HG03565 (cell line): ENCODE data around the gene GHRH.

Experiments used
- ATAC-seq: cut with Tn5 transposase; IDR thresholded peaks from one replicate; pipeline ENCODE4 v1.9.1; 2021; ENCODE audit warnings: mild to moderate bottlenecking, moderate library complexity; ENCODE audit not compliant: unreplicated experiment

GHRH gene

DNA sequence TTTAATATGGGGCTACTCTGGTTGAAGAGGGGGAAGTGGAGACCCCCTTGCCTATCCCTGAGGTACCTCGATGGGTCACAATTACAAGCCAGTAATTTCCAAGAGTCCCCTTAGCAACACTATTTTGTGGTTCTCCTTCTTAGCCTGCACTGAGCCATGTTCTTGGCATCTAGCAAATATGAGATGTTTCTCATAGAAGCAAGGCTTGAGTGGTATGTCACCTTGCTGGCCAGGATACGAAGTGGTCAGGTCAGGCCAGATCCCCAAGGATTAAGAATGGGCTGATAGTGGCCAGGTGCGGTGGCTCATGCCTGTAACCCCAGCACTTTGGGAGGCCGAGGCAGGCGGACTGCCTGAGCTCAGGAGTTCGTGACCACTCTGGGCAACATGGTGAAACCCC is 2.1 kb upstream of the GHRH start:
- no peak for ATAC-seq

DNA sequence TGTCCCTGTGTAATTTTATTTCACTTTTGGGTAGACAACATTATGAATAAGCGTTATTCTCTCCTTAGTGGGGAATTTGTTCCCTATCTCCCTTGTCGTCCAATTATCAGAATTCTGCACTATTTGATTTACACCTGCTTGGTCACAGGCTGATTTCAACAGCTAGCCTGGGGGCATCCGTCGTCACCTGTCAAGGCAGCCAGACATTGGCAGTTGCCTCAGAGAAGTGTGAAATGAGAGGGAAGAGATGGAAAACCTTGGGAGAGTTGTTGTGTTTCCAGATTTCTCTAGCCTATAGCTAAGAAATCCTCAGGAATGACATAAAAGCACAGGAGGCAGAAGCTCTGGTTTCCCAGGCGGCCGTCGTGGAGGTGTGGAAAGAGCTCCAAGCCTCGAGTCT is 891 bp upstream of the GHRH start:
- no peak for ATAC-seq

DNA sequence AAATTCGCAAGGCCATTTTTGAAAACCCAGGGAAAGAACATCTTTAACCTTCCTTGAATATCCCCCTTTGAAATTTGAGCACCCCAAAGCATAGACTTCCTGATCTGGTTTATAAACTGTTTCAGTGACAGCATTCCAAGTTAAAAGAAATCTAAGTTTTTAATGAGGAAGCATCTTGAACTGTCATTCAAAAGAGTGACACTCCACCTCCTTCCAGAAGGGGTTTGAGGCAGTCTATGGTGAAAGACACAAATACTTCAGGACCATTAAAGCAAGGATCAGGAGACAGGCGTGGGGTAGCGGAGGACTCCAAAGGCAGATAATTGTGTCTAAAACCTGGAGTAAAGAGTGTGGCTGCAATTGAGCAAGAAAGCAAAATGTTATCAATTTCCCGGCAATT is 691 bp downstream of the GHRH start:
- ATAC-seq = no peak

DNA sequence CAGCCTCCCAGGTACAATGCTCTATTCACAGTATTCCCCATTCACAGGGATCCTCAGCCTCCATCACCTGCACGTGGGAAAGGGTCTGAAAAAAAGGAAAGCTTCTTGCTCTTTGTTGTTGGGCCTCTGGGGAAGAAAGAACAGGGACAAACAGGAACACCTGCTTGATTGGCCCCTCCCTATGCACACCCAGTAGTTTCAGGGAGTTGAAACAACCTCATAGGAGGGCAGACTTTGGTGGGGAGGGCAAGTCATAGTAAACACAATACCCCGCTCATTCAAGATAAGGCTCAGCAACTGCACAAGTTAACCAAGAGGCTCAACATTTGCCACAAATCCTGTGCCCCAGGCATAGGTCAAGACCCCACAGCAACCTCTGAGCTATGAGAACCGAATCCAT is 1.7 kb downstream of the GHRH start:
- ATAC-seq = no peak

DNA sequence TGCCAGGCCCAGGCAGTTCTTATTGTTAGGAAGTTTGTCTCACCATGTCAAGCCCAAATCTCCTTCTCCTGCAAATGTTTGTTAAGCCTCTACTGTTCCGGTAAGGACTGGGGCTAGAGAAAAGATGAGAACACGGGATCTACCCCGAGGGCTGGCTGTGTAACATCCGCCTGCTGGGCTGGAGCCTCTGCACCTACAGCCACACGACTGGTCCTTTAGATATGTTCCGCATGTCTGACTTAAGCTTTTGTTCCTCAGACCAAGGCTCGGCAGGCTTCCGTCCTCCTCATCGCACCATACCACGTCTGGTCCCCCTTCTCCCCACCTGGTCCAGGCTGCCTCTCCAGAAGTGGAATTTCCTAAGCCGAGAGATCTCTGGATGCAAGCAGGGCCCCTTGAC is 2.6 kb downstream of the GHRH start:
- no peak for ATAC-seq

DNA sequence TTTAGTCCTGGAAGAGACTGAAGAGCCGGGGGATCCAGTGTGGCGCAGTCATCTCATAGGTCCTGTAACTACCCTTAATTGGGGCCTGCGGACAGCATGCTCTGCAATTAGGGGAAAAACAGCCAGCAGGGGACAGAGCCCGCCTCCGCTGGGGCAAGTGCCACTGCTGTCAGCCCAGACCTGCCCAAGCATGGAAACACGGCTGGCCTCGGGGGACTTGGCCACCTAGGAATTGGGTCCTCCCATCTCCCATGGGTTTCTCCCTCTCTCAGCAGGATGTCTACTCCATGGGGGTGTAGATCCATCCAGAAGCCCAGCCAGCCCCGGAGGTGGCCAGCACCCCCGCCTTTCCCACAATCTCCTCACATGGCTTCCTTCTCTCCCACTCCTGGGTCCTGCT is 3.6 kb downstream of the GHRH start:
- ATAC-seq = no peak

DNA sequence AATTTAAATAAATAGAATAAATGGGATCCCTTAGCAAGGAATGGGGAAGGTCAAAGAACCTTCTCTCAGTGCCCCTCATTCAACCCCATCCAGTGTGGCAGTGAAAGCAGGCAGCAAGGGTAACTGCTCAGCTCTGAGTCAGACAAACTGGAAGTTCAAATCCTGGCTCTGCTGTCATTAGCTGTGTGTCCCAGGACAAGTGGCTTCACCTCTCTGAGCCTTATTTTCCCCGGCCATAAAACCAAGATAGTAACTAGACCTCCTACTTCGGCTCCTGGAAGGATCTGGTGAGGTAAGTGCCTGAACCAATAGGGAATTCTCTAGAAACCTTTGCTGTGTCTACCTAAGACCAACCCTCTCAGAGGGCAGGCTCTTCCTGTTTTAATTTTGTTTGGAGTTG is 4.1 kb downstream of the GHRH start:
- ATAC-seq = no peak

DNA sequence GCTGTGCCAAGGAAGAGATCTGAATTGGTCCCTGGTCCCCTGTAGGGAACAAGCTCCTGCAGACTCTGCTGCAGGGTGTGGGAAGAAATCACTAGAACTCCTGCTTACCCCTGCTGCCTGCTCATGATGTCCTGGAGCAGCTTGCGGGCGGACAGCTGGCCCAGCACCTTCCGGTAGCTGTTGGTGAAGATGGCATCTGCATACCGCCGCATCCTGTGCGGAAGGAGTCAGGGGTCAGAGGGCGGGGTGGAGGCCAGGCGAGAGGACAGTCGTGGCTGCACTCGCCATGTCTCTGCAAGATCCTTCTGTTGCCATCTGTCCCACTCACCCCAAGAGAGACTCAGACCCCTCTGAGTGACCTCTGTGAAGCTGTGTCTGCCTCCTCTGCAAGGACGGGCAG is 5.3 kb downstream of the GHRH start:
- ATAC-seq = no peak

DNA sequence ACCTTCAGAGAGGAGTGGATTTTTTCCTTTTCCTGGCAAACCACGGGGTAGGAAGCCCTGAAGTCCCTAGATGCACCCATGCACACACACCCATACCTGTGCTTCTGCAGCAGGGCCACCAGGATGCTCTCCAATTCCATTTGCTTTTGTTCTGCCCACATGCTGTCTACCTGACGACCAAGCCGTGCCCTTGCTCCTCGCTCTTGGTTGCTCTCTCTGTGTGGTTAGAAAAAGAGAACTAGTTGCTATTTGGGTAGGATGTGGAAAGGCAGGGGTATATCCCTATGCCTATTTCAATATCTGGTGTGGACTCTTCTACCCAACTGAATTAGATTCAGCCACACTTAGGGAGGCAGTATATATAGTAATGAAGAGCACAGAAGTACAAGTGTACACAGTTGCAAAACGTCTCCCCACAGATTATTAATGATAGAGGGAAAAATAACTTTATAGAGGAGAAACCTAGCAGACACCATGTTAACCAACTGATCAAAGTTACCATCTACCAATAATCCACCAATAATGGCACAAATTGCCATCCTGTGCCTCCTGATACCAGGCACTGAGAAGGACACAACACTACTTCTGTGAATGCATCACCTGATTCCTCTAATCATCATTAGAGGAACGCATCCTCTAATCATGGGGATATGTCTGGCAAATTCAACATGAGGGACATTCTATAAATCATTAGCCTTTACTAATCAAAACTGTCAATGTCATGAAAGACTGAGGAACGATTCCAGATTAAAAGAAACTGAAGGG is 7.3 kb downstream of the GHRH start:
- no peak for ATAC-seq

DNA sequence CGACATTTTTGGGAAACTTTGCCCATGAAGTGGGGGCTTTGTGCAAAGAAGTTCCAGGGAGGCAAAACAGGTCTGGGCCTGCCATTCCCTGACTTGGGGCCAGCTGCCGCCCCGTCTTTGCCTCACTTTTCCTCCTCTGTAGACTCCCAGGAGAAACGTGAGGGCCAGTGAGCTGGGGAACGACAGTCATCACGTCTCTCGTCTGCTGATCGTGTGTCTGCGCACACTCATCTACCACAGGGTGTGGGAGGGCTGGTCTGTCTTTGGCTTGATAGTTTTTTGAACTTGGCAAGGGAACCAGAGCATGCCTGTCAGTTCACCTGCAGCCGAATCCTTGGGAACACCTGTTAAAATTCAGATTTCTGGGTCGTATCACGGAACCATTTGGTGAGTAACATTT is 8.5 kb downstream of the GHRH start:
- no peak for ATAC-seq

DNA sequence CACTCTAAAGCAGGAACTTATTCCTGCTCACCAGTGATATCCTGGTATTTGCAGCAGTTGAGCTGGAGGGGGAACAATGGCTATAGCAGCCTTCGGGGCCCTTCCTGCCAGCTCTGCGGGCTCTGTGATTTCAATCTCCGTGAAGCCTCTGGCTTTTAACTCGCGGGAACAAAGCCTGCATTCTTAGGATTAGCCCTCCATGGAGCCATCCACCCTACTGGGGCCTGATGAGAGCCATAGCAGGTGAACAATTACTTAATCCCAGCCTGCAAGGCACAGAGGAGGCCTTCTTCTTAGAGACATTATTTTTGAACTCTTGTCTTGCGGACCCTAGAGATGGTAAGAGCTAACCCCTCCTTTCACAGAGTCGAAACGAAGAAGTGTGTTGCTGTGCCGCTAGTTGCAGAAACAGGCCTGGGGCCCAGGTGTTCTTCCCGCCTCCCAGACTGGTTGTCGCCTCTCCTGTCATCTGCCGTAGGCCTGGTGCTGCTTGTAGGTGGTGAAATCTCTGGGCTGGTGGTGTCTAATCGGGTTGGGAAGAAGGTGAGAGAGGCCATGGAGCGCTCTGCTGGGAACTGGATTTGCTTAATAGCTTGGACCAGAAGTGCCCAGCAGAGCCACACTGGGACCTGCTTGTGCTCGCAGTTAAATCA is 9.7 kb downstream of the GHRH start:
- no peak for ATAC-seq

DNA sequence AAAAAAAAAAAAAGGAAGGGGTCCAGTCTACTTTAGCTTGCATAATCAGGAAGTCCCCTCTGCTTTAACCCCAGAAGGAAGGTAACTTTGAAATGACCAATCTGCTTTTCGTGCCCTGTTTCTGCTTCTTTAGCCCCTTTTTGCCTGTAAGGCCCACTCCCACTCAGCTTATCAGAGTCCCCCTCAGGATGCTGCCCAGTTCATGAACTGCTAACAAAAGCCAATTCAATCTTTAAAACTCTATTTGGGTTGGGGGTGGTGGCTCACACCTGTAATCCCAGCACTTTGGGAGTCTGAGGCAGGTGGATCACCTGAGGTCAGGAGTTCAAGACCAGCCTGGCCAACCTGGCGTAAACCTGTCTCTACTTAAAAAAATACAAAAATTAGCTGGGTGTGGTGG is 12.3 kb downstream of the GHRH start:
- no peak for ATAC-seq

DNA sequence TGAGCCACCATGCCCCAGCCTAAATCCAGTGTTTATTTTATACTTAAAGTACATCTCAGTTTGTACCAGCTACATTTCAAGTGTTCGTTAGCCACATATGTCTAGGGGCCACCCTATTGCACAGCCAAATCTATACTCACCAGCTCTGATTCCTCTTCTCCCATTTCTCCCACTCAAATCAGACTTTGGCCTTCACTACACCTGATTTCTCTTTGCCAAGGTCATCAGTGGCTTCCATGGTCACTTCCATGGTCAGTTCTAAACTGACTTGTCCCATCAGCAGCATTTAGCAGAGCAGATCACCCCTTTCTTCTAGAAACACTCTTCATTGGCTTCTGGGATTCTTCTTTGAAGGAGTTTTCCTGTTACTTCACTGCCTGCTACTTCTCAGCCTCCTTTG is 14.1 kb downstream of the GHRH start:
- ATAC-seq = no peak

DNA sequence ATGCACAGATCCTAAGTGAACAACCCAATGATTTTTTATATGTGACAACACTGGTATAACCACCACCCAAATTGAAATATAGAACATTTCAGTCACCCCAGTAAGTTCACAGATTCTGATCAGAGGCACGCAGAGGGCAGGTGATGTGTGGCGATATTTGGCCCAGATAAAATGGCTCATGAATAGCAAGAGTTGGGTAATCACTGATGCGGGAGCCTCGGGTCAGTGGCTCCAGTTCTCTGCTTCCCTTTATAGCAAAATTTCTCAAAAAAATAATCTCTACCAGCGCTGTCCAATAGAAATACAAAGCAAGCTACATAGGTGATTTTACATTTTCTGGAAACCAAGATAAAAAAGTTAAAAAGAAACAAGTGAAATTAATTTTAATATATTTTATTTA is 14.9 kb downstream of the GHRH start:
- ATAC-seq = no peak

DNA sequence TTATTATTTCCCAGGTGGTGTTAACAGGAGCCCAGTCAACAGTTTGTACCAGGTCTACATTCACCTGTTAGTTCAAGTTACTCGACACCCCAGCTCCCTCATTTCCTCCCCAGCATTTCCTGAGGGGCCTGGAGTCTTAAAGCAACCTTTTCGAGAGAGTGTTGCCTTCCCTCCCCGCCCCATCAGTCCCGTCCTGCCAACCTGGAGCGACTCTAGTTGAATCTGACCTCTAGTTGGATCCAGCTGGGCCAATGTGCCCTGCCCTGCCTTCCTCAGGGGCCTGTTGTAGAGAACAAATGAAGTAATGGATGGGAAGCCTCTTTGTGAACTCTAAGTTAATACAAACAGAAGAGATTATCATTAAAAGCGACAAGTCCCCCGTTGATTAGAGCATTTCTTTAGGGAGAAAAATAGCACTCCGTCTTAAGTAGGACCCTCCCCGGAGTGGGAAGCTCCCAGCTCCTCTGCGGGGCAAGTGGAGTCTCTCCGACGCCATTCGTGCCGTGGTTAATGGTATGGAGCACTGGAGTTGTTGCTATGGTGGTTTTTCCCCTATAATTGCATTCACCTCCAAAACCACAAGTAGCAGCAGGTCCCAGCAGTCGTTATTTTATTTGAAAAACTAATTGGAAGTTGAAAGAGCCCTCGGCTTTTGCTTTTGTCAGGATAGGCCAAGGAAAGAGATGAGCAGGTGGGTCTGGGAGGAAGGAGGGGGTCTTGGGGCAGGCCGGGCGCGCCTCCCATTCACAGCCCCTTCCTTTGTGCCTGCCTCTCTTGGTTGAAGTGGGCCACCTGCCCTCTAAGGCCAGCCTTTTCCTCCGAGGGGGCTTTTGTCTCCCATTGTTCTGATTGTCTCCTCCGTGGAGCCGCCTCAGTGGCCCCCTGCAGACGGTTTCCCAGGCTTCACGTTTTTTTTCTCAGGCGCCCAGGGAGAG is 16.1 kb downstream of the GHRH start:
- ATAC-seq = no peak

DNA sequence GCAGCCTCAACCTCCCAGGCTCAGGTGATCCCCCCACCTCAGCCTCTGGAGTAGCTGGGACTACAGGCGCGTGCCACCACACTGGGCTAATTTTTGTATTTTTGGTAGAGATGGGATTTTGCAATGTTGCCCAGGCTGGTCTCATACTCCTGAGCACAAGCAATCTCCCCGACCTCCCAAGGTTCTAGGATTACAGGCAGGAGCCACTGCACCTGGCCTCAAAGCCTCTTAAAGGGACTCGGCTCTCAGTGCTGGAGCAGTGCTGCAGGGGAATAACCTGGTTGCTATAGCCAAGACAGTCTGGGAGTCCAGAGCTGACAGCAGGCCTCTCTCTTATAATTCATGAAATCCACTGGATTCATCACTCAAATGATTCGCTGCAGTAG is 17.0 kb downstream of the GHRH start:
- ATAC-seq = no peak

DNA sequence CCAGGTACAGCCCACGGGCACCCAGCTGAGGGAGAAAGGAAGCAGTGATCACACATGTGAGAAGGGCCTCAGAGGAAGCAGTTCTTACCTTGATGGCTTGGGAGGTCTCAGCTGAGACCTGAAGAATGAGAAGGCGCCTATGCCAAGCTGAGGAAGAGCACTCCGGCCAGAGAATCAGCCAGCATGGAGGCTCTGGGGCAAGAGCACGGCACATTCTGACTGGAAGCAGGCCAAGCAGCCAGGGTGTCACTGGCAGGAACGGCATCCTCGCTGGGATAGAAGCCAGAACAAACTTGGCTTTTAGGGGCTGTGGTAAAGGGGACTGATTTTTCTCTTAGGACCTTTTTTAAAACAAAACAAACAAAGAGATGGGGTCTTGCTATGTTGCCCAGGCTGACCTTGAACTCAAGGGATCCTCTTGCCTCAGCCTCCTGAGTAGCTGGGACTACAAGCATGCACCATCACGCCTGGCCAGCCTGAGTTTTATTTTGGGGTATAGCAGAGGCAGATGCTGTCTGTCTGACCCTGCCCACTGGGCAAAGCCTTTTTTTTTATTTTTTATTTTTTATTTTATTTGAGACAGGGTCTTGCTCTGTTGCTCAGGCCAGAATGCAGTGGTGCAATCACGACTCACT is 17.6 kb downstream of the GHRH start:
- no peak for ATAC-seq

DNA sequence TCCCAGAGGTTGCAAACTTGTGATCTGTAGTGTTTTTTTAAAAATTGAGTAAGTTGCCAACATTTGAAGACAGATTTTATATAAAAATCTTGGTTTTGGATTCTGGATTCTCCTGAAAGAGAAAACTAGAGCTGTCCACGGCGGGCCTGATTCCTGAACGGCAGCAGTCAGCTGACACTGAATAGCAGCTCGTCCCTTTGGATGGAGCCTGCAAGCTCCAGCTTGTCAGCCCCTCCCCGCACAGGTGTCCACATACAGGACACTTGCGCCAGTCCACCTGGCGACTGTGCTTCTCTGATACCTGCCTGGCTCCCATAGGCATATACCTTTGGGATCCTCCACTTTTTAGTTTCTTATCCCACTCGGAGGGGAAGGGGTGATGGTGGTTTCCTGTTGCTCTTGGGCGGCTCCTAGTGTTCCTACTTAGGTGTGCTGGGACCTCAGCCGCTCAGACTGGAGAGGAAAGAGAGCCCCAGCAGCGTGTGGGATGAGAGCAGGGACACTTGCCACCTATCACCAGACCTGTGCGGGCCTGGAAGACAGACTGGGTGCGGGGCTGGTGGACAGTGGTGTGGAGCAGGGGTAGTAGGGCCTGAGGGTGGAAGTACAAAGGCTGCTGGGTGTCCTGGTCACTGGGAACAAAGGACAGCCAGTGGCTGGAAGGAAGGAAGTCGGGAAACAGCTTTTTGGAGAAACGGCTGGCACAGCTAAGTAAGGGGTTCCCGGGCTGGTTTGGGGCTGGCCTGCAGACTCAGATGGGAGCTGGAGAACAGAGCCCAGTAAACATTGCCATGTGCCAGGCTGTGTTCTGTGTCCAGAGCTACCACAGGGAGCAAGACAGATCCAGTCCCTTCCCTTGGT is 18.3 kb downstream of the GHRH start:
- no peak for ATAC-seq

DNA sequence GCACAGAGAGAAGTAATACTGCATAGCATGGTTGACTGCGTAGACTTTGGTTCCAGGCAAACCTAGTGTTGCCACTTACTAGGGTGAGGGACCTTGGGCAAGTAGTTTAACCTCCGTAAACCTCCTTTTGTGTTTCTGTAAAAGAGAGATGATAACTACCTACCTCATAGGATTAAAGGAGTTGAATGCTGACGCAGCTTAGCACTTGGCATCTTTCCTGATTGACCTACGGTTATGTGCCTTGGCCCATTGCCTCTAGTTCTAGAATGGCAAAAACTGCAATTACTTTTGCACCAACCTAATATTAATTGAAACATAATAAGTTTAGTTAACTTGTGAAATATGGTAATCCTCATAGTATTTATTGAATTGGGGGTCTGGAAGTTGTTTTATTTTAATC is 19.1 kb downstream of the GHRH start:
- ATAC-seq = no peak

DNA sequence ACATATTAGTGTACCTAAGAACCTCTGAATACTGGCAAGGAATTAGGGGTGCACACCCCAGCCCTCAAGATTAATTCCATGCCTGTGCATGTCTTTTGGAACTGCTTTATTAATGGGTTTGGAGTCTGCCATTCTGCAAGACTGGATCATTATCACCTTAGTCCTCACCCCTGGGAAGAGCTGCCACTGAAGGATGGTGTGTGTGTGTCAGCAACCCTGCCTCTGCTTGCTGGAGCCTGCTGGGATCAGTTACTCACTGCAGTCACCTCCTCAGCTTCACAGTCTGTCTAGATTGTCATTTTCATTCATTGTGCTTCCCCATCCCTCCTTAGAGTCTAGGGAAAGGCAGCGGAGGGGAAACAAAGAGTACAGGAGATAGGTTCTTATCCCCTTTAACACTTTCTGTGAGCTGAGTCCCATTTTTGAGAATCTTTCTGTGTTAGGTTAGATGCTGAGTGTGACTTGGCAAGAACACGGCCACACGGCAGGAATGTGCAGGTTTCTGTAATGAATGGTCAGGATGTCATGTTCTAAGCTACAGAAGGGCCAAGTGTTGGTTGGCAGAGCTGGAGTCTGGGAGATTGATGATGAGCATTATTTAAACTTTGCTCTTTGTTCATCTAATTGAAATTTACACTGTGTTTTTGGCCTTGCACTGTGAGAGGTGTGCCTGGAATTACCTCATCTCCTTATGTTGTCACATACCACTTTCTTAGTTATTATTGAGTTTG is 21.1 kb downstream of the GHRH start:
- ATAC-seq = no peak
